AG04449 (cell line): ENCODE measurements around the gene KIF3A.
A peak's percentile ranks its signal among the peaks of the same experiment; 100 is the strongest.

ENCODE experiments used
- CTCF ChIA-PET: fragments of 350-600 bp; formaldehyde crosslinking; extraction: SDS; loops from one replicate; lab custom pipeline; 2021; ENCODE audit warnings: antibody characterized with exemption; lab: Yijun Ruan, JAX
- POLR2A ChIA-PET: fragments of 400-600, 350-600 bp; formaldehyde crosslinking; extraction: SDS; loops from one replicate; lab custom pipeline; 2020; ENCODE audit warnings: antibody characterized with exemption, inconsistent platforms; lab: Yijun Ruan, JAX
- DNase-seq: peaks from one replicate; pipeline ENCODE4 v3.0.0-alpha.2; 2010; ENCODE audit warnings: low read depth, low spot score
- H3K4me3 ChIP-seq: 2 replicates; pipeline ENCODE4 v1.5.1; 2011; ENCODE audit warnings: low read depth, mild to moderate bottlenecking, control low read depth, low read length
- CTCF ChIP-seq: IDR thresholded peaks from one replicate; pipeline ENCODE4 v1.5.1; 2011; ENCODE audit warnings: mild to moderate bottlenecking, moderate library complexity, low read length, control low read depth, inconsistent platforms; ENCODE audit not compliant: insufficient read depth; ENCODE audit errors: missing control alignments

Gene KIF3A

GRCh38 chr5:132744659-132745058 is 7.3 kb upstream of the KIF3A start:
- TF ChIP-seq CTCF: no peak
- CTCF ChIA-PET: interaction anchor here (9.4 to 18.0 kb wide), 2 partner anchors 11 to 75 kb away, joined by 56 to 317 read pairs; partner anchors contain the start of gene SOWAHA
- POLR2A ChIA-PET: no interaction called here
- no peak for DNase-seq
- H3K4me3 ChIP-seq: no peak overlapping the region

GRCh38 chr5:132742626-132743025 is 5.3 kb upstream of the KIF3A start:
- H3K4me3 ChIP-seq: no peak overlapping the region
- TF ChIP-seq CTCF: no peak
- no peak for DNase-seq
- ChIA-PET CTCF (interaction anchor here (1.4 to 18.0 kb wide), 3 partner anchors 13 to 86 kb away, joined by 3 to 317 read pairs (median 56); partner anchors contain the start of gene SOWAHA), POLR2A (no interaction called here)

- ChIA-PET CTCF (interaction anchor here (1.4 to 18.0 kb wide), 3 partner anchors 14 to 86 kb away, joined by 3 to 317 read pairs (median 56); partner anchors contain the start of gene SOWAHA), POLR2A (no interaction called here)
- H3K4me3 ChIP-seq: no peak overlapping the region
- TF ChIP-seq CTCF: no peak
- no peak for DNase-seq
Measured at GRCh38 chr5:132742158-132742557, 4.8 kb upstream of the KIF3A start.

GRCh38 chr5:132739232-132739631 is 1.9 kb upstream of the KIF3A start:
- DNase-seq: no peak
- no peak overlapping the region for H3K4me3 ChIP-seq
- CTCF ChIA-PET: interaction anchor here (1.0 to 9.4 kb wide), 6 partner anchors 10 to 353 kb away, joined by 3 to 56 read pairs (median 10); no protein-coding TSS in a partner anchor
- POLR2A ChIA-PET: no interaction called here
- no peak for TF ChIP-seq CTCF

GRCh38 chr5:132737982-132738681 is 786 bp upstream of the KIF3A start:
- peak overlapping the region; percentile 91; the same call in 1 of the 2 replicates for H3K4me3 ChIP-seq
- DNase-seq: no peak
- CTCF ChIA-PET: interaction anchor here (0.6 to 3.1 kb wide), 12 partner anchors 9 to 352 kb away, joined by 3 to 19 read pairs (median 4); partner anchors contain the start of genes CCNI2, GDF9, IRF1 and UQCRQ
- TF ChIP-seq CTCF: no peak
- POLR2A ChIA-PET: no interaction called here

GRCh38 chr5:132734687-132735086 is 2.7 kb downstream of the KIF3A start:
- TF ChIP-seq CTCF: no peak
- H3K4me3 ChIP-seq: no peak overlapping the region
- no peak for DNase-seq
- ChIA-PET POLR2A (no interaction called here), CTCF (interaction anchor here (1.1 to 2.8 kb wide), 3 partner anchors 12 to 208 kb away, joined by 3 to 13 read pairs (median 8); no protein-coding TSS in a partner anchor)
